CD8-positive, alpha-beta memory T cell (primary cell): ENCODE results near the gene DUS3L. TPM values are rescaled to one million over a fixed set of nuclear protein-coding genes. Genes with fewer than 3 reads are reported as not detected.
"Not testable (repeated sequence)": the region's sequence is repeated elsewhere in the genome, so short reads cannot be mapped to it uniquely, and the experiment has no call there.

Experiments used
- CTCF ChIA-PET: fragments of 350-600 bp; sonication (Branson Sonifier 250); formaldehyde crosslinking; loops from one replicate; lab custom pipeline; 2021; ENCODE audit warnings: antibody characterized with exemption; lab: Charles Lee
- POLR2A ChIA-PET: fragments of 350-600 bp; sonication (Branson Sonifier 250); formaldehyde crosslinking; loops from one replicate; lab custom pipeline; 2021; ENCODE audit warnings: antibody characterized with exemption; lab: Charles Lee
- DNase-seq, 5 donors: peaks; one replicate each; pipeline versions ENCODE4 v3.0.0 to v3.0.0-alpha.2; 2020 to 2022; ENCODE audit warnings: mixed read lengths in 1 of 5
- H3K27ac ChIP-seq: one replicate; pipeline ENCODE4 v1.7.0; 2013; ENCODE audit warnings: low read depth, mild to moderate bottlenecking, low read length, moderate library complexity
- H3K27me3 ChIP-seq: 2 replicates; pipeline ENCODE4 v1.7.0; 2013; ENCODE audit warnings: low read length, mild to moderate bottlenecking; ENCODE audit not compliant: insufficient read depth, poor library complexity, severe bottlenecking
- H3K36me3 ChIP-seq: 2 replicates; pipeline ENCODE4 v1.7.0; 2013; ENCODE audit warnings: mild to moderate bottlenecking, low read length, moderate library complexity; ENCODE audit not compliant: insufficient read depth
- H3K4me1 ChIP-seq: 2 replicates; pipeline ENCODE4 v1.7.0; 2013; ENCODE audit warnings: mild to moderate bottlenecking, low read length, moderate library complexity; ENCODE audit not compliant: insufficient read depth
- H3K4me3 ChIP-seq: 2 replicates; pipeline ENCODE4 v1.7.0; 2013; ENCODE audit warnings: mild to moderate bottlenecking, low read length
- H3K9me3 ChIP-seq: 2 replicates; pipeline ENCODE4 v1.7.0; 2013; ENCODE audit warnings: mild to moderate bottlenecking, low read length
- H3K27ac Mint-ChIP-seq, 8 donors: one replicate each; pipeline ENCODE4 v1.8.0; 2020 to 2021; ENCODE audit warnings: mixed read lengths in 8 of 8, mild to moderate bottlenecking in 6 of 8, inconsistent platforms in 3 of 8, moderate library complexity in 3 of 8
- H3K27me3 Mint-ChIP-seq, 2 donors: one replicate each; pipeline ENCODE4 v1.8.0; 2020 to 2021; ENCODE audit warnings: mixed read lengths in 2 of 2, mild to moderate bottlenecking in 1 of 2, moderate library complexity in 1 of 2
- H3K36me3 Mint-ChIP-seq, 3 donors: one replicate each; pipeline ENCODE4 v1.8.0; 2020 to 2021; ENCODE audit warnings: mixed read lengths in 3 of 3, inconsistent platforms in 1 of 3, mild to moderate bottlenecking in 1 of 3
- H3K4me1 Mint-ChIP-seq, 3 donors: one replicate each; pipeline ENCODE4 v1.8.0; 2020 to 2021; ENCODE audit warnings: mixed read lengths in 3 of 3, inconsistent platforms in 1 of 3, mild to moderate bottlenecking in 1 of 3
- H3K4me3 Mint-ChIP-seq, 7 donors: one replicate each; pipeline ENCODE4 v1.8.0; 2020 to 2021; ENCODE audit warnings: mixed read lengths in 7 of 7, mild to moderate bottlenecking in 6 of 7, moderate library complexity in 4 of 7, inconsistent platforms in 2 of 7
- H3K9me3 Mint-ChIP-seq, 5 donors: one replicate each; pipeline ENCODE4 v1.8.0; 2020 to 2022; ENCODE audit warnings: mixed read lengths in 5 of 5, mild to moderate bottlenecking in 3 of 5, moderate library complexity in 2 of 5, inconsistent platforms in 1 of 5
- polyA plus RNA-seq: library from polyadenylated mRNA; unstranded; fragments of 300-500 nt; fragmentation: Illumina TruSeq; gene quantifications from one replicate; pipeline ENCODE4 v1.2.3, GENCODE V29; 2021
- total RNA-seq, 2 experiments: library from RNA; stranded (reverse); gene quantifications; one replicate each; pipeline ENCODE4 v1.2.3, GENCODE V29; 2021

DUS3L gene
- total and polyA plus RNA-seq, 3 experiments from 2014 or later, result 33.2 to 93.6 (median 90.9) TPM

DNA sequence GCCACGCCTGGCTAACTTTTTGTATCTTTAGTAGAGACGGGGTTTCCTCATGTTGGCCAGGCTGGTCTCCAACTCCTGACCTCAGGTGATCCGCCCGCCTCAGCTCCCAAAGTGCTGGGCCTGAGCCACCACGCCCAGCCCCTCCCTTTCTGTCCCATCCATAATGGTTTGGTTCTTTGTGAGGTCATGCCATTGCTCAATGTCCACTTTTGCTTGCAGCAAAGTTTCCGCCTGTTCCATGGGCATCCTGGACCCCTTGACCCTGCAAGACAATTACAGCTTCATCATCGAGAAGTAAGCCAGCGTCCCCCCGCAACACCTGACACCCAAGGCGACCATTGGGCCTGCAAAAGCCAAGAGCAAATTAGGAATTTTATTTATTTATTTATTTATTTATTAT lies 23.0 kb downstream of the DUS3L start:
- Mint-ChIP-seq H3K36me3 (no peaks in the 10 kb centered on the region), H3K4me3 (no peak overlapping the region), H3K27ac (no peak overlapping the region), H3K27me3 (peaks cover 0 to 6% of the 10 kb centered on the region in 2 donors), H3K9me3 (no peaks in the 10 kb centered on the region), H3K4me1 (no peaks in the 10 kb centered on the region)
- Histone ChIP-seq H3K9me3 (no peaks in the 10 kb centered on the region), H3K27ac (no peak overlapping the region), H3K27me3 (no peaks in the 10 kb centered on the region), H3K4me3 (no peak overlapping the region), H3K36me3 (no peaks in the 10 kb centered on the region), H3K4me1 (no peaks in the 10 kb centered on the region)
- CTCF ChIA-PET, result no interaction called here
- POLR2A ChIA-PET, result no interaction called here
- no peak for DNase-seq

DNA sequence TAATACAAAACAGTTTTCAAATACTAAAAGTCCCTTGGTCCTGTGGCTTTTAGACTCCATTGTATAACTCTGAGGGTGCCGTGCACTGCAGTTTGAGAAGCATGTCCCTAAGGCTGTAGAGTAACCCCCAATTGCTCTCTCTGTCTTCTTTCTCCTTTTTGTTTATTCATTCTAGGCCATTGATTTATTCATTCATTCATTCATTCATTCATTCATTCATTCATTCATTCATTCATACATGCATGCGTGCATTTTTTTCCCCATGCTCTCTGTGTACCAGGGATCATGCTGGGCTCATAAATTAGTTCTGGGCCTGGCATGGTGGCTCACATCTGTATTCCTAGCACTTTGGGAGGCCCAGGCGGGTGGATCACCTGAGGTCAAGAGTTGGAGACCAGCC lies 25.7 kb downstream of the DUS3L start:
- Histone ChIP-seq H3K27ac (no peak overlapping the region), H3K4me3 (no peak overlapping the region), H3K36me3 (no peaks in the 10 kb centered on the region), H3K27me3 (no peaks in the 10 kb centered on the region), H3K9me3 (no peaks in the 10 kb centered on the region), H3K4me1 (no peaks in the 10 kb centered on the region)
- Mint-ChIP-seq H3K4me1 (no peaks in the 10 kb centered on the region), H3K27me3 (peaks cover 3 to 4% of the 10 kb centered on the region in 2 donors), H3K9me3 (no peaks in the 10 kb centered on the region), H3K36me3 (no peaks in the 10 kb centered on the region), H3K27ac (no peak overlapping the region), H3K4me3 (no peak overlapping the region)
- ChIA-PET POLR2A (no interaction called here), CTCF (no interaction called here)
- no peak for DNase-seq

DNA sequence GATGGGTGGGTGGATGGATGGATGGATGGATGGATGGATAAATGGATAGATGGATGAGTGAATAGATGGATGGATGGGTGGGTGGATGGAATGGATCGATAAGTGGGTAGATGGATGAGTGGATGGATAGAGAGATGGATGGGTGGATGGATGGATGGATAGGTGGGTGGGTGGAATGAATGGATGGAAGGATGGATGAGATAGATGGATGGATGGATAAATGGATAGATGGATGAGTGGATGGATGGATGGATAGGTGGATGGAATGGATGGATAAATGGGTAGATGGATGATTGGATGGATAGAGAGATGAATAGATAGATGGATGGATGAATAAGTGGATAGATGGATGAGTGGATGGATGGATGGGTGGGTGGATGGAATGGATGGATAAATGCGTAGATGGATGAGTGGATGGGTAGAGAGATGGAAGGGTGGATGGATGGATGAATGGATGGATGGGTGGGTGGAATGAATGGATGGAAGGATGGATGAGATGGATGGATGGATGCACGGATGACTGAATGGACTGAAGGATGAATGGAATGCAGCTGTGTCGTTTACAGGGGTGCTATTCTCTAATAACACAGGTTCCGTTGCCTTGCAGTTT lies 28.2 kb downstream of the DUS3L start:
- DNase-seq, result no peak
- H3K4me3 Mint-ChIP-seq, result no peak overlapping the region
- Histone ChIP-seq H3K36me3 (no peaks in the 10 kb centered on the region), H3K4me1 (no peaks in the 10 kb centered on the region), H3K27ac (no peak overlapping the region), H3K27me3 (no peaks in the 10 kb centered on the region), H3K9me3 (no peaks in the 10 kb centered on the region), H3K4me3 (no peak overlapping the region)
- ChIA-PET CTCF (no interaction called here), POLR2A (no interaction called here)
- H3K36me3 Mint-ChIP-seq, result no peaks in the 10 kb centered on the region
- H3K27me3 Mint-ChIP-seq, result peaks cover 2 to 4% of the 10 kb centered on the region in 2 donors
- H3K9me3 Mint-ChIP-seq, result no peaks in the 10 kb centered on the region
- H3K27ac Mint-ChIP-seq, result no peak overlapping the region
- H3K4me1 Mint-ChIP-seq, result no peaks in the 10 kb centered on the region

DNA sequence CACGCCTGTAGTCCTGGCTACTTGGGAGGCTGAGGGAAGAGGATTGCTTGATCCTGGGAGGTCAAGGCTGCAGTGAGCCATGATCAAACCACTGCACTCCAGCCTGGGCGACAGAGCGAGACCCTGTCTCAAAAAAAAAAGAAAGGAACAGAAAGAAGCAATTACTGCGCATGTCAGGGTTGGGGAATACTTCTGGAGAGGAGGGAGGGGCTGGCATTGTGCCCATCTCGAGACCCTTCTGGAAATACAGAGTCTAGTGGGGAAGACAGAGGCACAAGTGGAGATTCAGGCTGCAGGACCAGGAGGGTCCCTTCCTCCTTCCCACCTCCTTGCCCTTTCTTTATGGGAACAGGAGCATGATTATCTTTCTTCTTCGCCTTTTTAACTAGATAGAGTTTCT lies 37.2 kb downstream of the DUS3L start:
- Mint-ChIP-seq H3K9me3 (no peaks in the 10 kb centered on the region), H3K36me3 (no peaks in the 10 kb centered on the region), H3K4me1 (no peaks in the 10 kb centered on the region), H3K4me3 (no peak overlapping the region), H3K27ac (peak overlapping the region in 1 of 8 donors; percentile 50), H3K27me3 (peaks cover 9 to 10% of the 10 kb centered on the region in 2 donors)
- Histone ChIP-seq H3K4me1 (no peaks in the 10 kb centered on the region), H3K9me3 (no peaks in the 10 kb centered on the region), H3K27me3 (no peaks in the 10 kb centered on the region), H3K27ac (no peak overlapping the region), H3K4me3 (no peak overlapping the region), H3K36me3 (no peaks in the 10 kb centered on the region)
- ChIA-PET CTCF (no interaction called here), POLR2A (no interaction called here)
- no peak for DNase-seq

DNA sequence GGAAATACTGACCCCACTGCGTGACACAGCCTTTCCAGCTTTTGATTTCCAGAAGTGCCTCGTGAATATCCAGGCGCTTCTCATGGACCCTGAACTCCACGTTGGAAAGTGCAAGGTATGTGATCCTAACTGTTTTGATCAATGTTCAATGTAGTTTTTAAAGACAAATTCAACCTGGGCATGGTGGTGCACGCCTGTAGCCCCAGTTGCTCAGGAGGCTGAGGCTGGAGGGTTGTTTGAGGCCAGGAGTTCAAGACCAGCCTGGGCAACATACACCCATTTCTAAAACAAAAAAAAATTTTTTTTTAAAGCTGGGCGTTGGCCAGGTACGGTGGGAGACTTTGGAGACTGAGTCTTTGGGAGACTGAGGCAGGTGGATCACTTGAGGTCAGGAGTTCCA lies 39.3 kb downstream of the DUS3L start:
- no peaks in the 10 kb centered on the region for H3K9me3 ChIP-seq
- CTCF ChIA-PET, result no interaction called here
- no peak for DNase-seq
- no peaks in the 10 kb centered on the region for H3K36me3 ChIP-seq
- peaks cover 8 to 16% of the 10 kb centered on the region in 2 donors for H3K27me3 Mint-ChIP-seq
- POLR2A ChIA-PET, result no interaction called here
- no peak overlapping the region for H3K4me3 Mint-ChIP-seq
- no peak overlapping the region for H3K27ac ChIP-seq
- no peak overlapping the region for H3K4me3 ChIP-seq
- H3K27ac Mint-ChIP-seq, result no peak overlapping the region
- no peaks in the 10 kb centered on the region for H3K4me1 ChIP-seq
- no peaks in the 10 kb centered on the region for H3K9me3 Mint-ChIP-seq
- no peaks in the 10 kb centered on the region for H3K4me1 Mint-ChIP-seq
- no peaks in the 10 kb centered on the region for H3K27me3 ChIP-seq
- H3K36me3 Mint-ChIP-seq, result no peaks in the 10 kb centered on the region

DNA sequence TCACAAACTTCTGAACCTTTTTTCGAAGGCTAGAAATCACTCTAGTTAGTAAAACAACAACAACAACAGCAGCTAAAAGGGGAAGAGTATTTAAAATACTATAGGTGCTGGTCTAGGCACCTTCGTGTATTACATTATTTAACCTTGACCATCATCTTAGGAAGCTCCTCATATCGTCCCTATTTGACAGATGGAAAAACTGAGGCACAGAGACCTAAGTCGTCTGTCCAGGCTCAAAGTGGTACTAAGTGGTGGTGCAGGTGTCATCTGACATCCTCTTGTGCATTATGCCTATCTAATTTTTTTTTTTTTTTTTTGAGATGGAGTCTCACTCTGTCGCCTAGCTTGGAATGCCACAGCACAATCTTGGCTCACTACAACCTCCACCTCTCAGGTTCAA lies 41.5 kb downstream of the DUS3L start:
- no peak for DNase-seq
- peaks cover 6 to 16% of the 10 kb centered on the region in 2 donors for H3K27me3 Mint-ChIP-seq
- no peaks in the 10 kb centered on the region for H3K27me3 ChIP-seq
- ChIA-PET POLR2A (no interaction called here), CTCF (interaction anchor here (1.1 kb wide), 1 partner anchor 29 kb away, joined by 4 read pairs; the partner anchor contains the start of gene CATSPERD)
- H3K4me1 Mint-ChIP-seq, result no peaks in the 10 kb centered on the region
- no peak overlapping the region for H3K4me3 ChIP-seq
- no peak overlapping the region for H3K27ac ChIP-seq
- H3K36me3 ChIP-seq, result no peaks in the 10 kb centered on the region
- H3K9me3 ChIP-seq, result no peaks in the 10 kb centered on the region
- H3K9me3 Mint-ChIP-seq, result no peaks in the 10 kb centered on the region
- H3K4me1 ChIP-seq, result no peaks in the 10 kb centered on the region
- no peak overlapping the region for H3K4me3 Mint-ChIP-seq
- no peaks in the 10 kb centered on the region for H3K36me3 Mint-ChIP-seq
- H3K27ac Mint-ChIP-seq, result no peak overlapping the region

DNA sequence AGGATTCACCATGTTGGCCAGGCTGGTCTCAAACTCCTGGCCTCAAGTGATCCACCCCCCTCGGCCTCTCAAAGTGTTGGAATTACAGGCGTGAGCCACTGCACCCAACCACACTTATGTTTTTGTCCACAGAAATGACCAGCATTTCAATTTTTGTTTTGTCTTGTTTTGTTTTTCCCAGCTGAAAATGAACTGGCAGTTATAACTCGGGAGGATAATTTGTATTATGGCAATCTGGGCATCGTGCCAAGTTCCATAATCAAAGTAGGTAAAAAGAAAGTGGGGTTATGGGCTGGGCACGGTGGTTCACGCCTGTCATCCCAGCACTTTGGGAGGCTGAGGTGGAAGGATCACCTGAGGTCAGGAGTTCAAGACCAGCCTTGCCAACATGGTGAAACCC lies 42.0 kb downstream of the DUS3L start:
- CTCF ChIA-PET, result interaction anchor here (1.1 kb wide), 1 partner anchor 28 kb away, joined by 4 read pairs; the partner anchor contains the start of gene CATSPERD
- H3K27ac ChIP-seq, H3K4me1 ChIP-seq, H3K4me1 Mint-ChIP-seq, H3K4me3 ChIP-seq, H3K27me3 ChIP-seq, H3K9me3 Mint-ChIP-seq, DNase-seq, H3K36me3 ChIP-seq, POLR2A ChIA-PET, H3K27ac Mint-ChIP-seq, H3K36me3 Mint-ChIP-seq, H3K4me3 Mint-ChIP-seq, H3K9me3 ChIP-seq: not testable (repeated sequence)
- H3K27me3 Mint-ChIP-seq, result peaks cover 6 to 13% of the 10 kb centered on the region in 2 donors

DNA sequence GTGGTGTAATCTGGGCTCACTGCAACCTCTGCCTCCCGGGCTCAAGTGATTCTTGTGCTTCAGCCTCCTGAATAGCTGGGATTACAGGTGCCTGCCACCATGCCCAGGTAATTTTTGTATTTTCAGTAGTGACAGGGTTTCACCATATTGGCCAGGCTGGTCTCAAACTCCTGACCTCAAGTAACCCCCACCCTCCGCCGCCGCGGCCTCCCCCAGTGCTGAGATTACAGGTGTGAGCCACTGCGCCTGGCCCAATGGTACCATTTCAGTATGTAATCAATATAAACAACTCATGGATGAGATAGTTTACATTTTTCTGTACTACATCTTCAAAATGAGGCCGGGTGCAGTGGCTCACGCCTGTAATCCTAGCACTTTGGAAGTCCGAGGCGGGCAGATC lies 46.0 kb downstream of the DUS3L start:
- not testable (repeated sequence) for H3K4me3 ChIP-seq

More for the DNA sequence above, 46.0 kb downstream of the DUS3L start:
- DNase-seq, H3K9me3 Mint-ChIP-seq, H3K27me3 ChIP-seq, POLR2A ChIA-PET, H3K4me1 Mint-ChIP-seq, H3K4me1 ChIP-seq, CTCF ChIA-PET, H3K9me3 ChIP-seq, H3K27ac ChIP-seq, H3K4me3 Mint-ChIP-seq, H3K27ac Mint-ChIP-seq, H3K36me3 Mint-ChIP-seq, H3K36me3 ChIP-seq: not testable (repeated sequence)
- peaks cover 3 to 14% of the 10 kb centered on the region in 2 donors for H3K27me3 Mint-ChIP-seq
